Natural killer cell treated with Interleukin-12 subunit alpha and Interleukin-12 subunit beta and Interleukin-15 and Interleukin-18, amount 100 ng/mL, for 72 hours (primary cell): ENCODE results near the gene PTPRT. TPM values are rescaled to one million over a fixed set of nuclear protein-coding genes. Genes with fewer than 3 reads are reported as not detected.

ENCODE experiments used
- ATAC-seq, 2 donors: fragments of 150-1000 bp; cut with Tn5 transposase in 1 of 2; sonication (Bioruptor Pico), chemical (Tn5 transposase) in 1 of 2; 2 replicates each; pipeline ENCODE4 v1.10.0; 2021
- DNase-seq: peaks from one replicate; pipeline ENCODE4 v3.0.0; 2022; ENCODE audit warnings: low spot score
- H3K27ac Mint-ChIP-seq, 2 donors: 1 replicate in 1 of 2; 2 replicates in 1 of 2; pipeline ENCODE4 v1.8.0; 2022; ENCODE audit warnings: mixed read lengths in 2 of 2, mild to moderate bottlenecking in 1 of 2, moderate library complexity in 1 of 2
- H3K27me3 Mint-ChIP-seq, 2 donors: 1 replicate in 1 of 2; 2 replicates in 1 of 2; pipeline ENCODE4 v1.8.0; 2022; ENCODE audit warnings: mixed read lengths in 2 of 2
- H3K36me3 Mint-ChIP-seq: one replicate; pipeline ENCODE4 v1.8.0; 2022; ENCODE audit warnings: mixed read lengths
- H3K4me1 Mint-ChIP-seq, 2 donors: 1 replicate in 1 of 2; 2 replicates in 1 of 2; pipeline ENCODE4 v1.8.0; 2022; ENCODE audit warnings: low read depth in 2 of 2, mixed read lengths in 2 of 2, mild to moderate bottlenecking in 1 of 2
- H3K4me3 Mint-ChIP-seq: one replicate; pipeline ENCODE4 v1.8.0; 2022; ENCODE audit warnings: mixed read lengths
- H3K9me3 Mint-ChIP-seq: 2 replicates; pipeline ENCODE4 v1.8.0; 2022; ENCODE audit warnings: mixed read lengths
- total RNA-seq, 2 donors: library from RNA; stranded (reverse); gene quantifications; one replicate each; pipeline ENCODE4 v1.2.3, GENCODE V29; 2022

The PTPRT gene
- total RNA-seq, 2 donors from 2014 or later = not detected

GRCh38 chr20:42656130-42656529 lies 533.6 kb downstream of the PTPRT start:
- DNase-seq (no peak), ATAC-seq (no peak)
- Mint-ChIP-seq H3K4me1 (no peaks in the 10 kb centered on the region), H3K27ac (no peak overlapping the region), H3K36me3 (no peaks in the 10 kb centered on the region), H3K4me3 (no peak overlapping the region), H3K9me3 (peaks cover 8% of the 10 kb centered on the region), H3K27me3 (no peaks in the 10 kb centered on the region)

- ATAC-seq (no peak), DNase-seq (no peak)
- Mint-ChIP-seq H3K4me3 (no peak overlapping the region), H3K36me3 (no peaks in the 10 kb centered on the region), H3K4me1 (no peaks in the 10 kb centered on the region), H3K27ac (no peak overlapping the region), H3K9me3 (peaks cover 9% of the 10 kb centered on the region), H3K27me3 (no peaks in the 10 kb centered on the region)
Measured at GRCh38 chr20:42652266-42652665, 537.4 kb downstream of the PTPRT start.

- Mint-ChIP-seq H3K9me3 (peaks cover 4% of the 10 kb centered on the region), H3K4me3 (no peak overlapping the region), H3K27me3 (no peaks in the 10 kb centered on the region), H3K27ac (no peak overlapping the region), H3K4me1 (no peaks in the 10 kb centered on the region), H3K36me3 (no peaks in the 10 kb centered on the region)
- no peak for DNase-seq
- no peak for ATAC-seq
Measured at GRCh38 chr20:42650191-42650746, 539.4 kb downstream of the PTPRT start.

GRCh38 chr20:42649748-42650147 lies 540.0 kb downstream of the PTPRT start:
- Mint-ChIP-seq H3K4me1 (no peaks in the 10 kb centered on the region), H3K4me3 (no peak overlapping the region)
- no peak for DNase-seq

GRCh38 chr20:42646250-42646649 lies 543.5 kb downstream of the PTPRT start:
- Mint-ChIP-seq H3K4me3 (no peak overlapping the region), H3K36me3 (no peaks in the 10 kb centered on the region), H3K4me1 (no peaks in the 10 kb centered on the region), H3K9me3 (peaks cover 10% of the 10 kb centered on the region), H3K27me3 (no peaks in the 10 kb centered on the region), H3K27ac (no peak overlapping the region)
- no peak for ATAC-seq
- DNase-seq = no peak

More at GRCh38 chr20:42649748-42650147, 540.0 kb downstream of the PTPRT start:
- ATAC-seq = no peak
- no peak overlapping the region for H3K27ac Mint-ChIP-seq
- no peaks in the 10 kb centered on the region for H3K27me3 Mint-ChIP-seq
- peaks cover 6% of the 10 kb centered on the region for H3K9me3 Mint-ChIP-seq
- H3K36me3 Mint-ChIP-seq = no peaks in the 10 kb centered on the region

GRCh38 chr20:42641886-42642285 lies 547.8 kb downstream of the PTPRT start:
- Mint-ChIP-seq H3K27ac (no peak overlapping the region), H3K4me1 (no peaks in the 10 kb centered on the region)

GRCh38 chr20:42639140-42639539 lies 550.6 kb downstream of the PTPRT start:
- Mint-ChIP-seq H3K4me1 (no peaks in the 10 kb centered on the region), H3K9me3 (peaks cover 2% of the 10 kb centered on the region), H3K36me3 (no peaks in the 10 kb centered on the region), H3K4me3 (no peak overlapping the region), H3K27me3 (no peaks in the 10 kb centered on the region), H3K27ac (no peak overlapping the region)
- ATAC-seq (no peak), DNase-seq (no peak)

More at GRCh38 chr20:42641886-42642285, 547.8 kb downstream of the PTPRT start:
- no peaks in the 10 kb centered on the region for H3K36me3 Mint-ChIP-seq
- ATAC-seq = no peak
- H3K9me3 Mint-ChIP-seq = peaks cover 6% of the 10 kb centered on the region
- no peak for DNase-seq
- no peak overlapping the region for H3K4me3 Mint-ChIP-seq
- H3K27me3 Mint-ChIP-seq = no peaks in the 10 kb centered on the region

- Mint-ChIP-seq H3K9me3 (peaks cover 3% of the 10 kb centered on the region), H3K4me1 (no peaks in the 10 kb centered on the region), H3K27me3 (no peaks in the 10 kb centered on the region), H3K4me3 (no peak overlapping the region), H3K27ac (no peak overlapping the region), H3K36me3 (no peaks in the 10 kb centered on the region)
- ATAC-seq = no peak
- DNase-seq = no peak
Measured at GRCh38 chr20:42635699-42636411, 553.9 kb downstream of the PTPRT start.

GRCh38 chr20:42634156-42634555 lies 555.5 kb downstream of the PTPRT start:
- Mint-ChIP-seq H3K27ac (no peak overlapping the region), H3K4me3 (no peak overlapping the region), H3K36me3 (no peaks in the 10 kb centered on the region), H3K4me1 (no peaks in the 10 kb centered on the region), H3K9me3 (peaks cover 3% of the 10 kb centered on the region), H3K27me3 (no peaks in the 10 kb centered on the region)
- no peak for ATAC-seq
- no peak for DNase-seq

GRCh38 chr20:42628683-42629082 lies 561.0 kb downstream of the PTPRT start:
- Mint-ChIP-seq H3K36me3 (no peaks in the 10 kb centered on the region), H3K4me1 (no peaks in the 10 kb centered on the region), H3K27me3 (no peaks in the 10 kb centered on the region), H3K4me3 (no peak overlapping the region), H3K9me3 (peaks cover 7% of the 10 kb centered on the region), H3K27ac (no peak overlapping the region)
- DNase-seq = no peak
- ATAC-seq = no peak

- no peak overlapping the region for H3K4me3 Mint-ChIP-seq
- H3K9me3 Mint-ChIP-seq = peaks cover 5% of the 10 kb centered on the region
Measured at GRCh38 chr20:42613076-42613475, 576.6 kb downstream of the PTPRT start.

GRCh38 chr20:42611889-42612837 lies 577.5 kb downstream of the PTPRT start:
- H3K27ac Mint-ChIP-seq = no peak overlapping the region
- no peaks in the 10 kb centered on the region for H3K4me1 Mint-ChIP-seq
- ATAC-seq = no peak
- no peaks in the 10 kb centered on the region for H3K36me3 Mint-ChIP-seq
- DNase-seq = no peak
- no peaks in the 10 kb centered on the region for H3K27me3 Mint-ChIP-seq
- H3K4me3 Mint-ChIP-seq = no peak overlapping the region
- peaks cover 5% of the 10 kb centered on the region for H3K9me3 Mint-ChIP-seq

More at GRCh38 chr20:42613076-42613475, 576.6 kb downstream of the PTPRT start:
- Mint-ChIP-seq H3K36me3 (no peaks in the 10 kb centered on the region), H3K27me3 (no peaks in the 10 kb centered on the region), H3K27ac (no peak overlapping the region), H3K4me1 (no peaks in the 10 kb centered on the region)
- DNase-seq (no peak), ATAC-seq (no peak)

- Mint-ChIP-seq H3K27me3 (no peaks in the 10 kb centered on the region), H3K36me3 (no peaks in the 10 kb centered on the region), H3K4me3 (no peak overlapping the region), H3K9me3 (peaks cover 5% of the 10 kb centered on the region), H3K4me1 (no peaks in the 10 kb centered on the region), H3K27ac (no peak overlapping the region)
- ATAC-seq = no peak
- DNase-seq = no peak
Measured at GRCh38 chr20:42611423-42611822, 578.3 kb downstream of the PTPRT start.

- H3K4me3 Mint-ChIP-seq = no peak overlapping the region
- ATAC-seq = no peak
- H3K9me3 Mint-ChIP-seq = peaks cover 5% of the 10 kb centered on the region
- no peaks in the 10 kb centered on the region for H3K4me1 Mint-ChIP-seq
- H3K27ac Mint-ChIP-seq = no peak overlapping the region
- no peaks in the 10 kb centered on the region for H3K36me3 Mint-ChIP-seq
- no peak for DNase-seq
- no peaks in the 10 kb centered on the region for H3K27me3 Mint-ChIP-seq
Measured at GRCh38 chr20:42610070-42610469, 579.6 kb downstream of the PTPRT start.
